HG02798 (cell line): ENCODE data around the gene NT5DC2.

ENCODE experiments used
- ATAC-seq: cut with Tn5 transposase; IDR thresholded peaks from one replicate; pipeline ENCODE4 v1.9.1; 2021; ENCODE audit warnings: mild to moderate bottlenecking; ENCODE audit not compliant: unreplicated experiment, poor library complexity

NT5DC2 gene

DNA sequence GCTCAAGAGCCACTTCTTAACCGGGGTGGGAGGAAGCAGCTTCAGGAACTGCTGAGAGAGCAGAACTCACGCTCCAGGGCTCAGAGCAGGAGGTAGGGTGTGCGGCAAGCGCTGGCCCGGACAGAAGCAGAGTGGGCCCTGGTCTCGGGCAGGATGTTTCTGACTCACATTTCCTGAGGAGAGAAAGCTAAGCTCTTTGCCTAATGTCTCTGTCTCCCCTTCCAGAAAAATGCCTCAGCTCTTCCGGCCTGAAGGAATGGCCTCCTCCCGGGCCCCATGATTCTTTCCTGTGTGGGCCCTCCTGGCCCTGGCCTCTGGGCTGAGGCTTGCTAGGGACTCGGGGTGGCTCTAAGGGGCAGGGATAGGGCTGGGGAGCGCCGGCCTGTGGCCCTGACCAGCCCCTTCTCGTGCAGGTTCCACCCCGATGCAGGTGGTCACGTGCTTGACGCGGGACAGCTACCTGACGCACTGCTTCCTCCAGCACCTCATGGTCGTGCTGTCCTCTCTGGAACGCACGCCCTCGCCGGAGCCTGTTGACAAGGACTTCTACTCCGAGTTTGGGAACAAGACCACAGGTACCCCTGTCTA, 42.6 kb downstream of the NT5DC2 start:
- no peak for ATAC-seq

DNA sequence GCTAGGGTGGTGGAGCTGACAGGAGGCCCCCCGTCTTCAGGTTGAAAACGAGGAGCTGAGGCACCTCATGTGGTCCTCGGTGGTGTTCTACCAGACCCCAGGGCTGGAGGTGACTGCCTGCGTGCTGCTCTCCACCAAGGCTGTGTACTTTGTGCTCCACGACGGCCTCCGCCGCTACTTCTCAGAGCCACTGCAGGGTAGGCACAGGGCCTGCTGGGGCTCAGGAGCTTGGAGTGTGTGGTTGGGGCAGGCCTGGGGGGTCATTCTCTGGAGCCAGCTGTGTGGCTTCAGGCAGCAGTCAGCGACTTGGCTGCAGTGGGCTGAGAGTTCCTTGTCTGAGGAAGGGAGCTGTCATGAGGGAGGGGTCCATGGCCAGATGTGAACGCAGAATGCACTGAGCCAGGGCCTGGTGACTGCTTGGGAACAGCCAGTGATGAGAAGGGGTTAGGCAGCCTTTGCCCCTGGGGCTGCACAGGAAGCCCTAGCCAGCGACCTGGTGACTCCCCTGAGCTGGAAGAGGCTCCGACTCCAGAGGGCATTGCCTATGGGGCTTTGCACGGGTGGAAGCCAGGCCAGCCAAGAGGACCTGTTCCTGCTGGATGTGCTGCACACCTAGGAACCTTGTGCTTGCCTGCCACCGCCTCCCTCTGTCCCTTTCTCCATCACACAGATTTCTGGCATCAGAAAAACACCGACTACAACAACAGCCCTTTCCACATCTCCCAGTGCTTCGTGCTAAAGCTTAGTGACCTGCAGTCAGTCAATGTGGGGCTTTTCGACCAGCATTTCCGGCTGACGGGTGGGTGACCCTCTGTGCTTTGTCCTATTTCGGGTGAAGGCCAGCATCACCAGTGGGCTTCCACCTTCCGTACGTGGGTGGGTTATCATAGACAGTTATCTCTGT, 43.4 kb downstream of the NT5DC2 start:
- no peak for ATAC-seq

DNA sequence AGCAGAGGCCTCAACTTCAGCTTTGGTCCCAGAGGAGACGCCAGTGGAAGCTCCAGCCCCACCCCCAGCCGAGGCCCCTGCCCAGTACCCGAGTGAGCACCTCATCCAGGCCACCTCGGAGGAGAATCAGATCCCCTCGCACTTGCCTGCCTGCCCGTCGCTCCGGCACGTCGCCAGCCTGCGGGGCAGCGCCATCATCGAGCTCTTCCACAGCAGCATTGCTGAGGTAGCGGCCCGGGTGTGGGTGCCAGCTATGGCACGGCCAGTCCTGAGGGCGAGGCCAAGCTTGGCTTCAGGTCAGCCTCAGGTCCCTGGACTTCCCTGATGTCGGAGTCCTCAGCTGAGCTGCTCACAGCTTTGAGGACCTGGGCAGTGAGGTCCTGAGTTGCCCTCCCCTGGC, 44.2 kb downstream of the NT5DC2 start:
- no peak for ATAC-seq

DNA sequence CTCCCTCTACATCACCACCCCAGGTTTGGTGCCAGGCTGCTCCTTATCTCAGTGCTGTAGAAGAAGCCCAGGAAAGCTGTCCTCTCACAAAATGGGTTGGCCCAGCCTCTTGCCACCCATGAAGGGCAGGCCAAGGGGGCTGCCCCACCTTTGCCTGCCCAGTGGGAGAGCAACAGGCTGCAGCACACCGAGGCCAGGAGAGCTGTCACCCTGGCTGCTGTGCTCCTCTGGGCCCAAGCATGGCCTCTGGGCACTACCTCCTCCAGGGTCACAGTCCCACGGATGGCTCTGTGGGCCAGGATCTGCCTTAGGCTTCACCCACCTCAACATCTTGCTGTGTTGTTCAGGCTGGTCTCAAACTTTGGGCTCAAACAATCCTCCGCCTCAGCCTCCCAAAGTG, 44.9 kb downstream of the NT5DC2 start:
- no peak for ATAC-seq

DNA sequence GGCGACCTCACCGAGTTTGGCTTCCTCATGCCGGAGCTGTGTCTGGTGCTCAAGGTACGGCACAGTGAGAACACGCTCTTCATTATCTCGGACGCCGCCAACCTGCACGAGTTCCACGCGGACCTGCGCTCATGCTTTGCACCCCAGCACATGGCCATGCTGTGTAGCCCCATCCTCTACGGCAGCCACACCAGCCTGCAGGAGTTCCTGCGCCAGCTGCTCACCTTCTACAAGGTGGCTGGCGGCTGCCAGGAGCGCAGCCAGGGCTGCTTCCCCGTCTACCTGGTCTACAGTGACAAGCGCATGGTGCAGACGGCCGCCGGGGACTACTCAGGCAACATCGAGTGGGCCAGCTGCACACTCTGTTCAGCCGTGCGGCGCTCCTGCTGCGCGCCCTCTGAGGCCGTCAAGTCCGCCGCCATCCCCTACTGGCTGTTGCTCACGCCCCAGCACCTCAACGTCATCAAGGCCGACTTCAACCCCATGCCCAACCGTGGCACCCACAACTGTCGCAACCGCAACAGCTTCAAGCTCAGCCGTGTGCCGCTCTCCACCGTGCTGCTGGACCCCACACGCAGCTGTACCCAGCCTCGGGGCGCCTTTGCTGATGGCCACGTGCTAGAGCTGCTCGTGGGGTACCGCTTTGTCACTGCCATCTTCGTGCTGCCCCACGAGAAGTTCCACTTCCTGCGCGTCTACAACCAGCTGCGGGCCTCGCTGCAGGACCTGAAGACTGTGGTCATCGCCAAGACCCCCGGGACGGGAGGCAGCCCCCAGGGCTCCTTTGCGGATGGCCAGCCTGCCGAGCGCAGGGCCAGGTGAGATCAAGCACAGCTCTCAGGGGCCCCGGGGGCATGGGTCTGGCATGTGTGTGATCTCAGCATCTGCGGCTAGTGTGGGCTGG, 45.6 kb downstream of the NT5DC2 start:
- no peak for ATAC-seq

DNA sequence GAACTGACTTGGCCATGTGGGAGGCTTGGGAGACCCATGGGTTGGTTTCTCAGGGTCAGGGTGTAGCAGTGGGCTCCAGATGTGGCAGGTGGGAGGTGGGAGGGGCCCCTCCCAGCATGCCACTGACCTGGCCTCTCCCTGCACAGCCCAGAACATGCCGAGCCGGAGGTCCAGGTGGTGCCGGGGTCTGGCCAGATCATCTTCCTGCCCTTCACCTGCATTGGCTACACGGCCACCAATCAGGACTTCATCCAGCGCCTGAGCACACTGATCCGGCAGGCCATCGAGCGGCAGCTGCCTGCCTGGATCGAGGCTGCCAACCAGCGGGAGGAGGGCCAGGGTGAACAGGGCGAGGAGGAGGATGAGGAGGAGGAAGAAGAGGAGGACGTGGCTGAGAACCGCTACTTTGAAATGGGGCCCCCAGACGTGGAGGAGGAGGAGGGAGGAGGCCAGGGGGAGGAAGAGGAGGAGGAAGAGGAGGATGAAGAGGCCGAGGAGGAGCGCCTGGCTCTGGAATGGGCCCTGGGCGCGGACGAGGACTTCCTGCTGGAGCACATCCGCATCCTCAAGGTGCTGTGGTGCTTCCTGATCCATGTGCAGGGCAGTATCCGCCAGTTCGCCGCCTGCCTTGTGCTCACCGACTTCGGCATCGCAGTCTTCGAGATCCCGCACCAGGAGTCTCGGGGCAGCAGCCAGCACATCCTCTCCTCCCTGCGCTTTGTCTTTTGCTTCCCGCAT, 46.4 kb downstream of the NT5DC2 start:
- ATAC-seq = no peak

DNA sequence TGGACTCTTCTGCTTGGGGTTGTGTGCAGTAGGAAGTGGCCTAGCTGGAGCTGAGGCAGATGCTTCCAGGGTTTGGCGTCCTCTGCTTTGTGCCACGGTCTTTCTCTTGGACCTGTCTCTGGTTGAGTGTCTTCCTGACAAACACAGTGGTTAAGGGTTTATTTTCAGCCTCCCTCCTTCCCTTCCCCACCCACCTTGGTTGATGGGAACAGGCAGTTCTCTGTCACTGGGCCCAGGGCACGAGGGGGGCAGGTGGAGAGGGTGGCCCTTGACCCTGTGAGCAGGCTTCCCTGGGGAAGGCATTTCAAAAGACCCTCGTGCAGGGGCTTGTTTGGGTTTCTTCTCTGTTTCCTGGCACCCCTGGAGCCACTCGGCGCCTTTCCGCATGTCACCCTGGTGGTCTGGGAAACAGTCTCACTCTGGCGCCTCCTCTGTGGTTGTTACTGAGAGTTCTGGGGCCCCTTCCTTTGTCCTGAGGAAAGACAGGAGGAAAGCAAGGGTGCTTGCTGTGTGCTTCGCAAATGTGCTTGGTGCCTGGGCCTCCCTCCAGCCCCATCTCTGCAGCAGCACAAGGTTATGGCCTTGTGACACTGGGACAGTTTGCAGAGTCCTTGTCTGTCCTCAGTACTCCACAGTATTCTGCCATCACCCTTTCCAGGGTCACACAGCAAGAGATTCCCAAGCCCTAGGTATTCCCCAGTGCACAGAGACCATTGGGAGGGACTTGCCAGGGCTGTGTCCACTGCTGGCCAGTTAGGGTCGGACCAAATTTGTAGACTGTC, 48.8 kb downstream of the NT5DC2 start:
- ATAC-seq = no peak

DNA sequence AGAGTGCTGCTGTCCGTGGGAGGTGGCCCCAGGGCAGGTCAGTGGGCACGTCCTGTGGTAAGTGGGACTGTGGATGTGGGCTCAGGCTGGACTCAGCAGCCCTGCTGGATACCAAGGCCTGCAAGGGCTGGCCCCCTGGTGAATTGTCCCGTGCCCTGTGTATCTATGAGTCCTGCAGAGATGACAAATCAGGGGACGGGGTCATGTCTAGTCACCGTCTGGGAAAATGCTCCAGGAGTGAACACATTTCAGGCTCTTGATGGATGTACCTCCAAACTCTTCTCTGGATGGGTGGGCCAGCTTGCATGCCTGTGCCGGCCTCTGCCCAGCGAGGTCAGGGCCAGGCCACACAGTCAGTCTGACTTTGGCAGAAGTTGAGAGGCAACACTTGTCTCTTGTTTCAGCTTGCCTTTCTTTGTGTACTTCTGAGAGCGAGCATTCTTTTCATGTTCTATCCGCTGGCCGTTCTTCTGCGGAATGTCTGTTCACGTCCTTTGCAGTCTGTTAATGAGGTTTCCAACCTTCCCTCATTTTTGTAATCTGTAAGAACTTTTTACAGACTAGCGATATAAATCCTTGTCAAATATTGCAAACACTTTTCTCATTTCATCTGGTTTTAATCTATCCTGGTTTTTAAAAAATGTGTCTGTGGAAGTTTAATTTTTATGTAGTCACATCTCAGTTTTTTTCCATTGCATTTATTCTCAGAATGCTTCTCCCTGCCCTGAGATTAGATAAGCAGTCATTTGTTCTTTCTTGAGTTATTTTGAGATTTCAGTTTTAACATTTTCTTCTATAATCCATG, 49.9 kb downstream of the NT5DC2 start:
- no peak for ATAC-seq

DNA sequence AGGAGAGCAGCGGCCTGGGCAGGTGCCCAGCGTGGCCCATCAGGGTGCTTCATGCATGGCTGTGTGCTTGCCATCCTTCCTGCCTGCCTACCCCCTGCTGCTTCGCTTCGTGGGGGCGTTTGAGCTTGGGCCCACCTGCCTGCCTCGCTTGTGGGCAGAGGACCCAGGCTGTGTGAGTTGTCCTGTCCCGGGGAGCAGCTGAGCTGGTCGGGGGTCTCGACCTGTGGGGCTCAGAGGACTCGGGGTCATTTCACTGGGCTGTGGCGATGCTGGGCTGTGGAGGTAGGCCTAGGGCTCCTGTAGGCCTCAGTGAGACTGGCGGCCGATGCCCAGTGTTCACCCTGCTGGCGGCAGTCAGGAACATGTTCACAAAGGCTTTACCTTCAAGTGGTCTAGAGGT, 50.6 kb downstream of the NT5DC2 start:
- no peak for ATAC-seq

DNA sequence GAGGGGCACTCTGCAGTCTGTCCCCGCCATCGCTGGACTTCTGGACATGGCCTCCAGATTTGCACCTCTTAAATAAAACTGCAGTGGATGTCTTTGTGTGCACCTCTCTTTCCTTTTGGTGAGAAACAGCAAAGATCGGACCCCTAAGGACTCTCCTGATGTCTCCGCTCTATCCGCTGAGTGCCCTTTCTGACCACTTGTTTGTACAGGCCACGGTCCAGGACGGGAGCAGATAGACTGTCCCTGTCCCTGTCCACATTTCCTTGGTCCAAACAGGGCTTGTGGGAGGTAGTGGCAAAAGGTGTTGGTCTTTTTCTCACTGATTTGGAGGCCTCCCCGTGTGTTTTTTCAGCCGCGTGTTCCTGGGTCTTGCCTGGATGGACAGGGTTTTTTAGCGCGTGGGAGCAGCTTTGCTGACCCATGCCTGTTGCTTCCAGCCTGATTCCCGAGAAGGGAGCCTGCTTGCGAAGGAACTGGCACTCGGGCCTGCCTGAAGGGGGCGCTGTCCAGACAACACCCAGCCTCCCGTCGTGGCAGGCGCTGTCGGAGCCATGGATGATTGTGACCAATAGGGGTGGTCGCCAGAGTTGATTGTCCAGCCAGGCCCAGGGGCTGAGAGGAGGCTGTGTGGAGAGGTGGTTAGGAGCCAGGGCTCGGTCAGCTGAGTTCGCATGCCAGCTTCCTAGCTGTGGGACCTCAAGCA, 51.7 kb downstream of the NT5DC2 start:
- ATAC-seq = no peak

DNA sequence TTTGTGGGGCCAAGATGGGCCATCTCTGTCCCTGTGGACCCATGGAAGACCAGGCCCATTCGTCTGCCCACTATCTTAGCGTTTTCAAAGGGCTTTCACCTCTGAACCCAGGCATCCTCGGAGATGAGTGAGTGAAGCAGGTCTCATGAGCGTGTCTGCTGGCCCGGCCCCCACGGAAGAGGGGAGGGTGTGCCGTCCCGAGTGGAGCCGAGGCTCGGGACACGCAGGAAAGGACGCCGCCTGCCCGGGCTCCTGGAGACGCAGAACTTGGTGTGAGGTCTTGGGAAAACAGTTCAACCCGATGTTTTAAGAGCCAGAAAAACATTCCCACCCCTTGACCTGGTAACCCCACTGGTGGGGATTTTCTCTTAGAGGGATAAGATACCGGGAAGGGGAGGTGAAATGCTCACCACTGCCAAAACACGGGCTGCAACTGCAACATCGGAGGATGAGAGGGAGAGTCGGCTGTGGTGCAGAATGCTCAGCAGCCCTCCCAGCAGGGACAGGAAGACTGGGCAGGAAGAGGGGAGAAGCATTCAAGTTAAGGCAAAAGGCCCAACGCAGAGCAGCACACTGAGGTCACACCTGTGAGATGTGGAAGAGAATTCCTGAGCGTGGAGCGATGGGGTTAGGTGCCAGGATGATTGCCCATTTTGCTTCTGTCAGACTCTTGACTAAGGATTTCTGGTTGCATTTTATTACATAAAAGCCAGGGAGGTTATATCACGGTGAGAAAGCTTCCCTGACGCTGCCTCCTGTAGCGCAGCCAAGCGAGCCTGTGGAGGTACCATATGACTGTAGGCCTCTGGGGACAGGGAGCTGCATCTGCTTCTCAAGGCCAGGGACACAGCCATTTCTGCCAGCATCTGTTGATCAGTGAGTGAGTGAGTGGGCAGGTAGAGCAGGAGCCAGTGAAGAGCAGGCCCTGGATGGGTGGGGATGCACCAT, 52.6 kb downstream of the NT5DC2 start:
- ATAC-seq = no peak

DNA sequence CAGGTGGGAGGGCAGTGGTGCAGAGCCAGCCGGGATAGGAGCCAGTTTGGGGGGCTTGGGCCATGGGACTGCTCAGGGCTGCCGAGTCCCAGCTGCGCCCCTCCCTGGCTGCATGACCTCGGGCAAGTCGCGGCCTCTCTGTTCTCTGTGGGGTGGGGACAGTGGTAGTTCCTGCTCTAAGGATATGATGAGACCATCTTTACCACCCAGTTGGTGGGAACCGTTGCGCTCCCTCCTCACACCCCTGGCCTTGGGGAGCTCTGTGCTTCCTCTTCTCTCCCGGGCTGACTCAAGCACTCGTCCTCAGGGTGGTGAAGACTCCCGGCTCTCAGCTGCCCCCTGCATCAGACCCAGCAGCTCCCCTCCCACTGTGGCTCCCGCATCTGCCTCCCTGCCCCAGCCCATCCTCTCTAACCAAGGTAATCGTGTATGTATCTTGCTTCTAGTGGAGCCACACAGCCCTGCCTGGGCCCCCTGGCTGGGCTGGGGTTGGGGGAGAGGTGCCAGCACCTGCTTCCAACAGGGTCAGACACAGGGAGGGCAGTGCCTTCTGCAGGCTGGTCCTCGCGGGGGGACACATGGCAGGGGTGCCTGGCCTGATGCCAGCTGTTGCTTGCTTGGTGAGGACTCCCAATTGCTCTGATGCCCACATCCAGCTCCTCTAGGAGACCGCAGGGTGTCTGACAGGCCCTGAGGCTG, 53.6 kb downstream of the NT5DC2 start:
- no peak for ATAC-seq

DNA sequence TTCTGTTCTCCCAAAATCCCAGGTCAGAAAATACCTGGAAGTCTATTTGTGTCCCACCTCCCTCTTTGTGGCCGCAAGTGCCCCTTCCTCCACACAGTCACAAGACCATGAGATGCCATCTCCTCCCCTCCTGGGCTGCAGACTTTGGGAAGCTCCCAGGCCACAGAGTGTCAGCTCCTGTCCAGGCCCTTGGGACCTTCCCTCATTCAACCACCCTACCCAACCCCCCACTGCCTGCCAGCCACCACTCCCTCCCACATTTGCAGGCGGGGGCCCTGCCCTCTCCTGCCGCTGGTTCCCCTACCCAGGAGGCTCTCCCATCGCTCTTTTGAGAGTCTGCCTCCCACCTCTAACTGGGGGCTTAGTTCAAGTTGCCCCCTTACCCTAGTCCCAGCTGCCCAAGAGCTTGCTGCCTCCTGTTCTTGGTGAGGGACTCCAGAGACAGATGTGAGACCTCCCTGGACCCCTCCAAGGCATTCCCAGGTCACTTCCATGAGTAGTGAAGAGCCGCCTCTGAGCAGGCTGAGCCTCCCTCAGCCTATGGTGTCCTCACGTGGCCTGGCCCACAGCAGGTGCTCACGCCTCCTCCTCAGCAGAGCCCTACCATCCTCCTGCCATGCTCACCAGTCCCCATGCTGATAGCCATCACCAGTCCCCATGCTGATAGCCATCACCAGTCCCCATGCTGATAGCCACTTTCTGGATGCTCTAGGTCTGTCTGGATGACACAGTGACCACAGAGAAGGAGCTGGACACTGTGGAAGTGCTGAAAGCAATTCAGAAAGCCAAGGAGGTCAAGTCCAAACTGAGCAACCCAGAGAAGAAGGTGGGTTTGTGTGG, 54.4 kb downstream of the NT5DC2 start:
- no peak for ATAC-seq

DNA sequence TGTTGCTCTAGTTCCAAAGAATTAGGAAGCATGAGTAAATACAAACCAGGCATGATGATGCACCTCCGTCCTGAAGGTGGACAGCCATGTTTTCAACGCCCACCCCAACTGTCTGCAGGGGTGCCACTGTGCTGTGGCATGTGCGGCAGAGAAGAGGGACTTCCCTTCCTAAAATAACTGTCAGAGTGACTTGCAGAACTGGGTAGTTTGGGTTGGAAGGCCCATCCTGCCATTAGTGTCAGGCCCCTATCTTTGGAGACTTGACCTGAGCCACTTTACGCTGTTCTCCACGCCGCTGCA, 55.9 kb downstream of the NT5DC2 start:
- ATAC-seq = no peak

DNA sequence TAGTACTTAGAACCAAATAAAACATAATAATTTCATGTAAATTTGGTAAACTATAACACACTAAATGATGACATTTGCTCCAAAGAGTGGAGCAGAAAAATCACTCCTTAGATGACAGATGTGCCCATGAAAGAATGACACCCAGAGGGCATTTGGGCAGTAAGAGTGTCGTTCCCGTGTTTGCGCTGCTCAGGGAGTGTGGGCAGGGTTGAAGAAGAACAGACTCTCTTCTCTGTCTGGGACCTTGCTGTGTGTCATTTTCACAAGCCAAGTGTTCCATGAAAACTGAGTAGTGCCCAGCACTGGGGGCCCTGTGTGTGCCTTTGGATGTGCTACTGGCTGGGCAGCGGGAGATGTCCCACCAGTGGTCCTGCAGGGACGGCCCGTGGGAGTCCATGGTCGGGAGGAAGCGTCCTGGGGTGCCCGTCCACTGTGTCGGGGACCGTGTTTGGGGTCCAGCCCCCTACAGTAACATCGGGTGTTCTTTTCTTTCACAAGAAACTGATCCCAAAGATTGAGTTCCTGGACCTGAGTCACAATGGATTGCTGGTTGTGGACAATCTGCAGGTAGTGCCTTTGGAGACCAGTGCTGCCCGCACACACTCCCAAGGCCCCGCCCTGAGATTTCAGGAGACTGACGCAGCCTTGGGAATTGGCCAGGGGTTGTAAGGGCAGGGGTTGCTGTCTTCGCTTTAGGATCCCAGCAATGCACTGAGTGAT, 56.4 kb downstream of the NT5DC2 start:
- ATAC-seq = no peak
